HPDE6-E6E7 (cell line): ENCODE results near the gene LRIT3.

Experiments used
- DNase-seq: peaks from one replicate; pipeline ENCODE4 v3.0.0; 2011; ENCODE audit warnings: missing footprints; ENCODE audit errors: extremely low spot score

LRIT3 gene

GRCh38 chr4:109847896-109848442 is at the start of gene LRIT3:
Gene LRIT3 (plus strand): TSS chr4:109848107. CDS start chr4:109848202, 95 bp downstream.
- no peak for DNase-seq

- DNase-seq: no peak
Observed at GRCh38 chr4:109798866-109799265, 49.0 kb upstream of the LRIT3 start.

GRCh38 chr4:109801099-109801789 is 46.7 kb upstream of the LRIT3 start:
- no peak for DNase-seq

- no peak for DNase-seq
Observed at GRCh38 chr4:109801895-109802319, 46.0 kb upstream of the LRIT3 start, which contains the start of gene CFI. Gene CFI (minus strand): TSS chr4:109801999. CDS start chr4:109801971, 28 bp downstream.

- DNase-seq: peak; percentile 38
Observed at GRCh38 chr4:109803924-109804571, 43.9 kb upstream of the LRIT3 start.

- no peak for DNase-seq
Observed at GRCh38 chr4:109809655-109810054, 38.3 kb upstream of the LRIT3 start.

- DNase-seq: no peak
Observed at GRCh38 chr4:109810552-109811387, 37.1 kb upstream of the LRIT3 start.

- DNase-seq: no peak
Observed at GRCh38 chr4:109811707-109812106, 36.2 kb upstream of the LRIT3 start.

- DNase-seq: peak; percentile 96
Observed at GRCh38 chr4:109815151-109816081, 32.5 kb upstream of the LRIT3 start, which contains the start of gene GAR1. Gene GAR1 (plus strand): TSS chr4:109815762. CDS start chr4:109816165, 403 bp downstream.

- no peak for DNase-seq
Observed at GRCh38 chr4:109816082-109816442, 31.8 kb upstream of the LRIT3 start.

GRCh38 chr4:109816894-109817293 is 31.0 kb upstream of the LRIT3 start:
- no peak for DNase-seq

- DNase-seq: no peak
Observed at GRCh38 chr4:109818268-109818667, 29.6 kb upstream of the LRIT3 start.

- DNase-seq: no peak
Observed at GRCh38 chr4:109820563-109820962, 27.3 kb upstream of the LRIT3 start.

GRCh38 chr4:109821185-109821584 is 26.7 kb upstream of the LRIT3 start:
- no peak for DNase-seq

GRCh38 chr4:109826719-109827118 is 21.2 kb upstream of the LRIT3 start:
- no peak for DNase-seq

- no peak for DNase-seq
Observed at GRCh38 chr4:109827672-109828071, 20.2 kb upstream of the LRIT3 start, which contains the start of gene RRH. Gene RRH (plus strand): TSS chr4:109827972. CDS start chr4:109828028, 56 bp downstream.

- DNase-seq: no peak
Observed at GRCh38 chr4:109833756-109834155, 14.2 kb upstream of the LRIT3 start.

GRCh38 chr4:109836985-109837384 is 10.9 kb upstream of the LRIT3 start:
- no peak for DNase-seq

GRCh38 chr4:109846395-109847098 is 1.4 kb upstream of the LRIT3 start:
- DNase-seq: no peak

GRCh38 chr4:109848501-109848900 is 594 bp downstream of the LRIT3 start:
- no peak for DNase-seq
